Body of pancreas (tissue), 4 donors: Measurements from ENCODE around the gene CCIN.

Source experiments
- CTCF ChIP-seq, 7 experiments: fragments of 450-650 bp in 4 of 7; fragments of 200-600 bp in 3 of 7; sonication (generic) in 3 of 7; IDR thresholded peaks; one replicate each; pipeline ENCODE4 v1.5.1; 2016 to 2019; ENCODE audit warnings: antibody characterized with exemption in 7 of 7
- POLR2A ChIP-seq, 3 donors: fragments of 450-650 bp; IDR thresholded peaks; one replicate each; pipeline ENCODE4 v1.6.1; 2016; ENCODE audit warnings: antibody characterized with exemption in 3 of 3, mild to moderate bottlenecking in 2 of 3

- TF ChIP-seq CTCF (IDR thresholded peaks at IDR 0.05) (no peak), POLR2A (IDR thresholded peaks at IDR 0.05) (no peak)
Observed at GRCh38 chr9:36121971-36122370, 47.2 kb upstream of the CCIN start.
